ENCODE results near the gene S100A5. TPM values are rescaled to one million over a fixed set of nuclear protein-coding genes. Genes with fewer than 3 reads are reported as not detected.
"Not testable (repeated sequence)": the region's sequence is repeated elsewhere in the genome, so short reads cannot be mapped to it uniquely, and the experiment has no call there.

S100A5 gene
- total RNA-seq, 1 donor from 2014 or later, result not detected

GRCh38 chr1:153526132-153526543, 14.6 kb downstream of the S100A5 start:
- DNase-seq (ENCODE audit: low spot score), result no peak
- no peak for TF ChIP-seq CTCF (IDR thresholded peaks at IDR 0.05; ENCODE audit: unreplicated experiment)
- Mint-ChIP-seq H3K4me1 (ENCODE audit: unreplicated experiment) (no peaks in the 10 kb centered on the region), H3K36me3 (ENCODE audit: low read depth, unreplicated experiment) (no peaks in the 10 kb centered on the region), H3K9me3 (ENCODE audit: unreplicated experiment) (no peaks in the 10 kb centered on the region), H3K4me3 (ENCODE audit: unreplicated experiment) (no peak overlapping the region), H3K27ac (ENCODE audit: unreplicated experiment) (no peak overlapping the region), H3K27me3 (ENCODE audit: unreplicated experiment) (no peaks in the 10 kb centered on the region)

GRCh38 chr1:153525088-153525728, 15.5 kb downstream of the S100A5 start:
- no peak overlapping the region for H3K4me3 Mint-ChIP-seq (ENCODE audit: unreplicated experiment)
- no peaks in the 10 kb centered on the region for H3K4me1 Mint-ChIP-seq (ENCODE audit: unreplicated experiment)
- no peak for DNase-seq (ENCODE audit: low spot score)
- H3K9me3 Mint-ChIP-seq (ENCODE audit: unreplicated experiment), result no peaks in the 10 kb centered on the region
- H3K27ac Mint-ChIP-seq (ENCODE audit: unreplicated experiment), result no peak overlapping the region
- H3K27me3 Mint-ChIP-seq (ENCODE audit: unreplicated experiment), result no peaks in the 10 kb centered on the region
- no peaks in the 10 kb centered on the region for H3K36me3 Mint-ChIP-seq (ENCODE audit: low read depth, unreplicated experiment)
- no peak for TF ChIP-seq CTCF (IDR thresholded peaks at IDR 0.05; ENCODE audit: unreplicated experiment)

GRCh38 chr1:153522353-153523048, 18.2 kb downstream of the S100A5 start:
- H3K27ac Mint-ChIP-seq (ENCODE audit: unreplicated experiment); H3K27me3 Mint-ChIP-seq (ENCODE audit: unreplicated experiment); H3K4me3 Mint-ChIP-seq (ENCODE audit: unreplicated experiment); H3K4me1 Mint-ChIP-seq (ENCODE audit: unreplicated experiment); H3K36me3 Mint-ChIP-seq (ENCODE audit: low read depth, unreplicated experiment); DNase-seq (ENCODE audit: low spot score); H3K9me3 Mint-ChIP-seq (ENCODE audit: unreplicated experiment): not testable (repeated sequence)

- H3K27me3 Mint-ChIP-seq (ENCODE audit: unreplicated experiment); H3K9me3 Mint-ChIP-seq (ENCODE audit: unreplicated experiment); H3K36me3 Mint-ChIP-seq (ENCODE audit: low read depth, unreplicated experiment); DNase-seq (ENCODE audit: low spot score); H3K4me1 Mint-ChIP-seq (ENCODE audit: unreplicated experiment); H3K4me3 Mint-ChIP-seq (ENCODE audit: unreplicated experiment); H3K27ac Mint-ChIP-seq (ENCODE audit: unreplicated experiment): not testable (repeated sequence)
Measured at GRCh38 chr1:153521808-153522207, 18.9 kb downstream of the S100A5 start.

- Mint-ChIP-seq H3K9me3 (ENCODE audit: unreplicated experiment) (no peaks in the 10 kb centered on the region), H3K27ac (ENCODE audit: unreplicated experiment) (no peak overlapping the region), H3K36me3 (ENCODE audit: low read depth, unreplicated experiment) (no peaks in the 10 kb centered on the region), H3K4me3 (ENCODE audit: unreplicated experiment) (no peak overlapping the region), H3K27me3 (ENCODE audit: unreplicated experiment) (no peaks in the 10 kb centered on the region), H3K4me1 (ENCODE audit: unreplicated experiment) (peaks cover 6% of the 10 kb centered on the region)
- no peak for TF ChIP-seq CTCF (IDR thresholded peaks at IDR 0.05; ENCODE audit: unreplicated experiment)
- no peak for DNase-seq (ENCODE audit: low spot score)
Measured at GRCh38 chr1:153520818-153521476, 19.8 kb downstream of the S100A5 start.

- not testable (repeated sequence) for H3K27me3 Mint-ChIP-seq (ENCODE audit: unreplicated experiment); DNase-seq (ENCODE audit: low spot score); H3K36me3 Mint-ChIP-seq (ENCODE audit: low read depth, unreplicated experiment); H3K27ac Mint-ChIP-seq (ENCODE audit: unreplicated experiment); H3K4me1 Mint-ChIP-seq (ENCODE audit: unreplicated experiment); H3K4me3 Mint-ChIP-seq (ENCODE audit: unreplicated experiment); H3K9me3 Mint-ChIP-seq (ENCODE audit: unreplicated experiment)
Measured at GRCh38 chr1:153520137-153520691, 20.5 kb downstream of the S100A5 start.

All from endothelial cell (in vitro differentiated cells).